ENCODE measurements around the gene PPRC1.

The PPRC1 gene

GRCh38 chr10:102115775-102116174 is 17.1 kb upstream of the PPRC1 start:
- Histone ChIP-seq H2AFZ (ENCODE audit: low read length) (no peak overlapping the region), H2BK15ac (ENCODE audit: low read length) (no peak overlapping the region), H2BK120ac (ENCODE audit: low read depth, low read length) (peak overlapping the region; percentile 6), H3K27ac (replicated peaks; ENCODE audit: low read length) (peak overlapping the region; percentile 84), H3K79me1 (ENCODE audit: low read depth, low read length) (peaks cover 12% of the 10 kb centered on the region), H4K91ac (ENCODE audit: low read depth, low read length, poor library complexity) (no peak overlapping the region), H3K4ac (ENCODE audit: low read length) (no peak overlapping the region), H3K18ac (ENCODE audit: low read length) (no peak overlapping the region), H2BK12ac (ENCODE audit: low read length) (no peak overlapping the region), H2BK5ac (ENCODE audit: low read length) (no peak overlapping the region), H3K14ac (ENCODE audit: low read length) (no peak overlapping the region), H3K4me2 (ENCODE audit: insufficient read depth, low read length, poor library complexity, severe bottlenecking) (peak overlapping the region; percentile 76), H3K9ac (ENCODE audit: low read depth, low read length, poor library complexity) (no peak overlapping the region), H2AK5ac (ENCODE audit: low read depth, low read length) (peak overlapping the region; percentile 71), H3K36me3 (replicated peaks in 1 of 2; ENCODE audit: control insufficient read depth in 2 of 2, insufficient read depth in 2 of 2, low read length in 2 of 2) (peaks cover 12 to 29% of the 10 kb centered on the region in 2 donors), H3K4me3 (ENCODE audit: low read length in 2 of 2) (peak overlapping the region in 1 of 2 donors; percentile 8), H3K9me3 (replicated peaks in 1 of 2; ENCODE audit: control insufficient read depth in 2 of 2, insufficient read depth in 1 of 2, low read depth in 1 of 2, low read length in 2 of 2) (no peaks in the 10 kb centered on the region), H3K4me1 (ENCODE audit: control insufficient read depth in 2 of 2, insufficient read depth in 1 of 2, low read depth in 1 of 2, low read length in 2 of 2) (peaks cover 47 to 50% of the 10 kb centered on the region in 2 donors), H3K23ac (ENCODE audit: low read depth, low read length, poor library complexity) (no peak overlapping the region), H3K27me3 (ENCODE audit: control insufficient read depth in 3 of 3, insufficient read depth in 3 of 3, low read depth in 1 of 3, low read length in 3 of 3) (no peaks in the 10 kb centered on the region), H4K8ac (ENCODE audit: low read depth, low read length) (no peak overlapping the region)
- WGBS, 2 donors (ENCODE audit: extremely low coverage in 2 of 2, insufficient read length in 2 of 2, insufficient replicate concordance in 1 of 2), result no CpG with 5 or more reads among the region's 3 CpGs
- no peak for DNase-seq (ENCODE audit: low spot score)

GRCh38 chr10:102116656-102117055 is 16.2 kb upstream of the PPRC1 start:
- peaks cover 52 to 55% of the 10 kb centered on the region in 2 donors for H3K4me1 ChIP-seq (ENCODE audit: control insufficient read depth in 2 of 2, insufficient read depth in 1 of 2, low read depth in 1 of 2, low read length in 2 of 2)
- H3K27me3 ChIP-seq (ENCODE audit: control insufficient read depth in 3 of 3, insufficient read depth in 3 of 3, low read depth in 1 of 3, low read length in 3 of 3), result no peaks in the 10 kb centered on the region
- H3K9ac ChIP-seq (ENCODE audit: low read depth, low read length, poor library complexity), result no peak overlapping the region
- no peak overlapping the region for H2AFZ ChIP-seq (ENCODE audit: low read length)
- H3K4me2 ChIP-seq (ENCODE audit: insufficient read depth, low read length, poor library complexity, severe bottlenecking), result no peak overlapping the region
- DNase-seq (ENCODE audit: low spot score), result no peak
- no peak overlapping the region for H2BK120ac ChIP-seq (ENCODE audit: low read depth, low read length)
- H3K23ac ChIP-seq (ENCODE audit: low read depth, low read length, poor library complexity), result no peak overlapping the region
- peaks cover 4 to 20% of the 10 kb centered on the region in 2 donors for H3K36me3 ChIP-seq (replicated peaks in 1 of 2; ENCODE audit: control insufficient read depth in 2 of 2, insufficient read depth in 2 of 2, low read length in 2 of 2)
- H3K18ac ChIP-seq (ENCODE audit: low read length), result no peak overlapping the region
- H3K4me3 ChIP-seq (ENCODE audit: low read length in 2 of 2), result peak overlapping the region in 1 of 2 donors; percentile 44
- H3K27ac ChIP-seq (replicated peaks; ENCODE audit: low read length), result peak overlapping the region; percentile 92
- no CpG with 5 or more reads among the region's 1 CpG for WGBS, 2 donors (ENCODE audit: extremely low coverage in 2 of 2, insufficient read length in 2 of 2, insufficient replicate concordance in 1 of 2)
- H4K91ac ChIP-seq (ENCODE audit: low read depth, low read length, poor library complexity), result no peak overlapping the region
- peak overlapping the region; percentile 96 for H2BK5ac ChIP-seq (ENCODE audit: low read length)
- no peak overlapping the region for H2BK15ac ChIP-seq (ENCODE audit: low read length)
- H3K4ac ChIP-seq (ENCODE audit: low read length), result no peak overlapping the region
- H3K79me1 ChIP-seq (ENCODE audit: low read depth, low read length), result peaks cover 8% of the 10 kb centered on the region
- H4K8ac ChIP-seq (ENCODE audit: low read depth, low read length), result no peak overlapping the region
- H3K9me3 ChIP-seq (replicated peaks in 1 of 2; ENCODE audit: control insufficient read depth in 2 of 2, insufficient read depth in 1 of 2, low read depth in 1 of 2, low read length in 2 of 2), result no peaks in the 10 kb centered on the region
- H2BK12ac ChIP-seq (ENCODE audit: low read length), result no peak overlapping the region
- H3K14ac ChIP-seq (ENCODE audit: low read length), result no peak overlapping the region
- H2AK5ac ChIP-seq (ENCODE audit: low read depth, low read length), result peak overlapping the region; percentile 85

- H3K14ac ChIP-seq (ENCODE audit: low read length), result no peak overlapping the region
- peak overlapping the region; percentile 62 for H2AFZ ChIP-seq (ENCODE audit: low read length)
- no CpG with 5 or more reads among the region's 12 CpGs for WGBS, 2 donors (ENCODE audit: extremely low coverage in 2 of 2, insufficient read length in 2 of 2, insufficient replicate concordance in 1 of 2)
Measured at GRCh38 chr10:102117391-102118159, 15.3 kb upstream of the PPRC1 start.

GRCh38 chr10:102118867-102119266 is 14.0 kb upstream of the PPRC1 start:
- Histone ChIP-seq H2BK15ac (ENCODE audit: low read length) (no peak overlapping the region), H2BK5ac (ENCODE audit: low read length) (no peak overlapping the region), H2AFZ (ENCODE audit: low read length) (no peak overlapping the region), H3K9me3 (replicated peaks in 1 of 2; ENCODE audit: control insufficient read depth in 2 of 2, insufficient read depth in 1 of 2, low read depth in 1 of 2, low read length in 2 of 2) (no peaks in the 10 kb centered on the region), H2BK120ac (ENCODE audit: low read depth, low read length) (no peak overlapping the region), H2AK5ac (ENCODE audit: low read depth, low read length) (peak overlapping the region; percentile 6), H3K14ac (ENCODE audit: low read length) (no peak overlapping the region), H3K18ac (ENCODE audit: low read length) (no peak overlapping the region), H3K27ac (replicated peaks; ENCODE audit: low read length) (peak overlapping the region; percentile 44), H3K27me3 (ENCODE audit: control insufficient read depth in 3 of 3, insufficient read depth in 3 of 3, low read depth in 1 of 3, low read length in 3 of 3) (no peaks in the 10 kb centered on the region), H3K4me2 (ENCODE audit: insufficient read depth, low read length, poor library complexity, severe bottlenecking) (peak overlapping the region; percentile 49), H4K8ac (ENCODE audit: low read depth, low read length) (no peak overlapping the region), H3K23ac (ENCODE audit: low read depth, low read length, poor library complexity) (no peak overlapping the region), H2BK12ac (ENCODE audit: low read length) (no peak overlapping the region), H3K79me1 (ENCODE audit: low read depth, low read length) (peaks cover 6% of the 10 kb centered on the region), H3K4me1 (ENCODE audit: control insufficient read depth in 2 of 2, insufficient read depth in 1 of 2, low read depth in 1 of 2, low read length in 2 of 2) (peaks cover 45 to 54% of the 10 kb centered on the region in 2 donors), H4K91ac (ENCODE audit: low read depth, low read length, poor library complexity) (no peak overlapping the region), H3K4me3 (ENCODE audit: low read length in 2 of 2) (peak overlapping the region in 1 of 2 donors; percentile 86), H3K36me3 (replicated peaks in 1 of 2; ENCODE audit: control insufficient read depth in 2 of 2, insufficient read depth in 2 of 2, low read length in 2 of 2) (peaks cover 0 to under 1% of the 10 kb centered on the region in 2 donors), H3K4ac (ENCODE audit: low read length) (no peak overlapping the region), H3K9ac (ENCODE audit: low read depth, low read length, poor library complexity) (peak overlapping the region; percentile 52)
- DNase-seq (ENCODE audit: low spot score), result no peak
- no CpG with 5 or more reads among the region's 6 CpGs for WGBS, 2 donors (ENCODE audit: extremely low coverage in 2 of 2, insufficient read length in 2 of 2, insufficient replicate concordance in 1 of 2)

More at GRCh38 chr10:102117391-102118159, 15.3 kb upstream of the PPRC1 start:
- Histone ChIP-seq H2AK5ac (ENCODE audit: low read depth, low read length) (peak overlapping the region; percentile 85), H3K4me1 (ENCODE audit: control insufficient read depth in 2 of 2, insufficient read depth in 1 of 2, low read depth in 1 of 2, low read length in 2 of 2) (peaks cover 56 to 63% of the 10 kb centered on the region in 2 donors), H3K18ac (ENCODE audit: low read length) (peak overlapping the region; percentile 98), H3K27me3 (ENCODE audit: control insufficient read depth in 3 of 3, insufficient read depth in 3 of 3, low read depth in 1 of 3, low read length in 3 of 3) (no peaks in the 10 kb centered on the region), H4K91ac (ENCODE audit: low read depth, low read length, poor library complexity) (peak overlapping the region; percentile 83), H3K36me3 (replicated peaks in 1 of 2; ENCODE audit: control insufficient read depth in 2 of 2, insufficient read depth in 2 of 2, low read length in 2 of 2) (peaks cover 1 to 11% of the 10 kb centered on the region in 2 donors), H3K23ac (ENCODE audit: low read depth, low read length, poor library complexity) (peak overlapping the region; percentile 44), H3K27ac (replicated peaks; ENCODE audit: low read length) (peak overlapping the region; percentile 92), H3K4me2 (ENCODE audit: insufficient read depth, low read length, poor library complexity, severe bottlenecking) (peak overlapping the region; percentile 55), H2BK5ac (ENCODE audit: low read length) (peak overlapping the region; percentile 96), H2BK120ac (ENCODE audit: low read depth, low read length) (peak overlapping the region; percentile 78), H3K9me3 (replicated peaks in 1 of 2; ENCODE audit: control insufficient read depth in 2 of 2, insufficient read depth in 1 of 2, low read depth in 1 of 2, low read length in 2 of 2) (no peaks in the 10 kb centered on the region), H4K8ac (ENCODE audit: low read depth, low read length) (peak overlapping the region; percentile 31), H3K4ac (ENCODE audit: low read length) (peak overlapping the region; percentile 60), H3K4me3 (ENCODE audit: low read length in 2 of 2) (peak overlapping the region; percentile 41 to 44), H2BK15ac (ENCODE audit: low read length) (peak overlapping the region; percentile 78), H2BK12ac (ENCODE audit: low read length) (peak overlapping the region; percentile 85), H3K9ac (ENCODE audit: low read depth, low read length, poor library complexity) (peak overlapping the region; percentile 71), H3K79me1 (ENCODE audit: low read depth, low read length) (peaks cover 6% of the 10 kb centered on the region)
- peak; percentile 59 for DNase-seq (ENCODE audit: low spot score)

Measured in neuronal stem cell (in vitro differentiated cells).